HTR-8/SVneo (cell line): ENCODE results near the gene CANT1.
A peak's percentile ranks its signal among the peaks of the same experiment; 100 is the strongest.

Experiments used
- DNase-seq: peaks from one replicate; pipeline ENCODE4 v3.0.0; 2011; ENCODE audit warnings: low spot score, mixed read lengths; ENCODE audit not compliant: insufficient read length
- FAIRE-seq: peaks from 2 replicates; lab custom pipeline; 2011; peaks lifted over from hg19 to GRCh38; lab: Jason Lieb, UNC

Gene CANT1

GRCh38 chr17:79012563-79013134, 3.1 kb upstream of the CANT1 start:
- FAIRE-seq (no peak), DNase-seq (no peak)

- DNase-seq, result no peak
- FAIRE-seq, result no peak
Observed at GRCh38 chr17:79011451-79012147, 2.0 kb upstream of the CANT1 start.

- no peak for FAIRE-seq
- no peak for DNase-seq
Observed at GRCh38 chr17:79010304-79010646, 711 bp upstream of the CANT1 start.

DNA sequence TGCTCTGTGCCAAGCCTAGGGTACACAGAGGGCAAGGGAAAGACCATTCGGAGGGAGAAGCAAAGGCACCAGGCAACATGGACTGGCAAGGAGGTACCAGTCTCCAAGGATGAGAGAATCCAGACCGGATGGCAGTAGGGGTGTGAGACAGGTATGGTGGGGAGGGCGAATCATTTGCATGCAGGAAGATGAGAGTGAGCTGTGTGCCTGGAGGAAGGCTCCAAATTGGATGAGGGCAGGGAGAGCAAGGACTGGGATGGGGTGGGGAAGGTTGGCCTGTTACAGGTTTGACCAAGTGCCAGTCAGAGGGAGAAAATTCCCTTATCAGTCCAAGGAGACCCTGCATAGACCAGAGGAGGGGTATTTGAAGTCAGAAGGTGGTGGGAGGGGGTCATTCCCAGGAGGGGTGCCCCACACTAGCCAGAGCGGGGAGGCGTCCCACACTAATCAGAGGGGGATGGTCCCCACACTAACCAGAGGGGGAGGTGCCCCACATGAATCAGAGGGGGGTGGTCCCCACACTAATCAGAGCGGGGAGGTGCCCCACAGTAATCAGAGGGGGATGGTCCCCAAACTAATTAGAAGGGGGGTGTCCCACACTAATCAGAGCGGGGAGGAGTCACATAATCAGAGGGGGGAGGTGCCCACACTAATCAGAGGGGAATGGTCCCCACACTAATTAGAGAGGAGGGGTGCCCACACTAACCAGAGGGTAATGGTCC, 737 bp downstream of the CANT1 start:
- DNase-seq, result no peak
- peak; percentile 16 for FAIRE-seq

DNA sequence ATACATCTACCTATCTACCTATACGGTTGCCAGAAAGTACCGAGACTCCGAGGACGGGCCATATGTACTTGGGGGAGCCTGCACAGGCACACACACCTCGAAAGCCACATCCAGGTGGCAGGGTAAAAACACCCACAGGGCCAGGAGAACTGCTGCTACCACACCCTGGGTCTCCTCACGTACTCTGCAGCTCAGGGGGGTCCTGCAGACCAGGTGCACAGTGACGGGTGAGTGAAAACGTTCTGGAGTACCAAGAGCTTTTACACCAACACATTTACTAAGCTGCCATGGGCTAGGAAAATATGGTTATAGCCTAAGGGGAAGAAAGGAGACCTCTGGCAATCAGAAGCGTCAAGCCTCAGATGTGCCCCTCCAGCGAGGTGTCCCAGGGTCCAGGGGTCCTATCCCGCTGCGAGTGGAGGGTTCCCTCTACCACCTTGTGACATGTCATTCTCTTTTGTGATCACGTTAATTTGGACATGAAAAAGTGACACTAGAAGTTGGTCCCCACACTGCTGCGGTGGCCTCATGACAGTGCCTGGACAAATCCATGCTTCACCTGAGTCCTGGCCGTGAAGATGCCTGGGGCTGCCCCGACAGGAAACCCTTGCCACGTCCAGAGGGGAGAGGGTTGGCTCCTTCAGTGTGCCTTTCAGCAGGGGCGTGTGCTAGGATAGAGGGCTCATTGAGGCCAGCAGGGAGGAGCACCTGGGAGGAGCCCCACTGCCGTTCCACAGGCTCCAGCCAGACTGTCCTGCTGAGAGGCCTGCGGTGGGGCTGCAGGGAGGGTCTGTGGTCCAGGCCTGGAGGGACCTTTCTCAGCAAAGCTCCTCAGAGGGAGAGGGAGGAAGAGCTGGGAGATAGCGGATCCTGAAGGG, 1.8 kb downstream of the CANT1 start:
- DNase-seq (no peak), FAIRE-seq (no peak)

GRCh38 chr17:79006794-79007503, 2.6 kb downstream of the CANT1 start:
- DNase-seq, result no peak
- FAIRE-seq, result no peak

GRCh38 chr17:79006046-79006445, 3.5 kb downstream of the CANT1 start:
- DNase-seq, result no peak
- FAIRE-seq, result no peak

- no peak for DNase-seq
Observed at GRCh38 chr17:79005063-79005861, 4.3 kb downstream of the CANT1 start.

DNA sequence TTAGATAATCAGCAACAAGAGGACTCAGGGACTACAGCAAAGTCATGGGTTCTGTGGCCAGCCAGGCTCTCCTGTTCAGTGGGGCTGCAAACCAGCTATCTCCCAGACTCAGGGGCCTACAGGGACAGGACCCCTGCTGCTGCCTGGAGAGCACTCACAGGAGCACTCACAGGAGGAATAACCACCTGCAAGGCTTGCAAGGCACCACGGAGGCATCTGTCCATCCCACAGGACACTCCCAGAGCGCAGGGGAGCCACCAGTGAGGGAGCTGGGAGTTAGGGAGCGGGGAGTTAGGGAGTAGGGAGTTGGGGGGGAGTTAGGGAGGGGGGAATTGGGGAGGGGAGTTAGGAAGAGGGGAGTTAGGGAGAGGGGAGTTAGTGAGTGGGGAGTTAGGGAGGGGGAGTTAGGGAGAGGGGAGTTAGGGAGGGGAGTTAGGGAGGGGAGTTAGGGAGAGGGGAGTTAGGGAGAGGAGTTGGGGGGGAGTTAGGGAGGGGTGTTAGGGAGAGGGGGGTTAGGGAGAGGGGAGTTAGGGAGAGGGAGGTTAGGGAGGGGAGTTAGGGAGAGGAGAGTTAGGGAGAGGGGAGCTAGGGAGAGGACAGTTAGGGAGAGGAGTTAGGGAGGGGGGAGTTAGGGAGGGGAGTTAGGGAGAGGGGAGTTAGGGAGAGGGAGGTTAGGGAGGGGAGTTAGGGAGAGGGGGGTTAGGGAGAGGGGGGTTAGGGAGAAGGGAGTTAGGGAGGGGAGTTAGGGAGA, 5.7 kb downstream of the CANT1 start:
- DNase-seq (no peak), FAIRE-seq (no peak)

More at GRCh38 chr17:79005063-79005861, 4.3 kb downstream of the CANT1 start:
- no peak for FAIRE-seq

- DNase-seq (no peak), FAIRE-seq (no peak)
Observed at GRCh38 chr17:79002796-79003593, 6.6 kb downstream of the CANT1 start.

DNA sequence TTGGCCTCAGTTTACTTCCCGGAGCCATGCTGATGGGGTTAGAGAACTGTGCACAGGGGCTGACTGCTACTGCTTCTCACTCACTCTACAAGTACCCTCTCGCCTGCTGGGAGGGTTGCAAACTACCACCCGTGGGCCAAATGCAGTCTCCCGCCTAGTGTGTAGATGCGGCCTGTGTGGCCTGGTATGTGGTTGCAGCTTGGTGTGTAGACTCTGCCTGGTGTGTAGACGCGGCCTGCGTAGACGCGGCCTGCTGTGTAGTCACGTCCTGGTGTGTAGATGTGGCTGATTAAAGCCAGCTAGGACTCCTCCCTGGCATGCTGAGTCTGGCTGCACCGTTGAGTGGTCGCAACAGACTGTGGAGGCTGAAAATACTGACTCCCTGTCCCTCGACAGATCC, 7.3 kb downstream of the CANT1 start:
- DNase-seq (no peak), FAIRE-seq (no peak)

DNA sequence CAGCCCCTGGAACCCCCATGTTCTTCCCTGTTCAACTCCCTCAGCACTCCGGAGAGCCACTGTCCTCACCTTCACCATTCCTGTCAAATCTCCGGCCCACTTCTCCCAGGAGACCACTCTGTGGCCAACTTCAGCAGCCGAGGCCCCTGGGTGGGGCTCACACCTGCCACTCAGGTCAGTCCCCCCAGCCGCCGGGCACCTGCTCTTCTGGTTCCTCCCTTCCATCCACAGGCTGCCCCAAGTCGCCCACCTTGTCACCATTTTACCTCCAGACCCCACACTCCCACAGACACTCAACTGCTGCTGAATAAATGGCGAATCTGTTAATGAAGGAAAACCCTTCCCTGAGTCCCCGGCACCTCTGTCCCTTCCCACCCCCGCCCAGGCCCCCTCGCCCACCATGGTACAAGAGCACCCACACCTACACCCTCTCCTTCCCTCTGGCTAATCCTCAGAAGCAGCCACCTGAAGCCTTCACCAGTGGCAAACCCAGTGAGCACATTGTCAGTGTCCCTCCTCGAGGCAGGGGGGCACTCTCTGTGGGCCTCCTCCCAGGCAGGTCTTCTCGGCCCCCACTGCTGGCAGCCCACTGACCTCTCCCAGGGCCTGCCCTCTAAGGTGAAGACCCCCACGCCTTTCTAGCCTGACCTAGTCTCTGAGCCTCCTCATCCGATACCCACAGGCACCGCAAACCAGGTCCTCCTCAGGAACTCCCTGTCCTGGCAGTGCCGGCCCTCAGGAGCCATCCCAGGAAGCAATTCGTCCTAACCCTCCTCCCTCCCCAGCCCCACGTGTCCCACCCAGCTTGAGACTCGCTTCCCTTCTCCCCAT, 8.2 kb downstream of the CANT1 start:
- DNase-seq, result no peak

GRCh38 chr17:79000396-79001189, 9.0 kb downstream of the CANT1 start:
- DNase-seq (no peak), FAIRE-seq (no peak)

More for the DNA sequence above, 8.2 kb downstream of the CANT1 start:
- no peak for FAIRE-seq

- DNase-seq, result no peak
- FAIRE-seq, result no peak
Observed at GRCh38 chr17:78999947-79000395, 9.6 kb downstream of the CANT1 start.

DNA sequence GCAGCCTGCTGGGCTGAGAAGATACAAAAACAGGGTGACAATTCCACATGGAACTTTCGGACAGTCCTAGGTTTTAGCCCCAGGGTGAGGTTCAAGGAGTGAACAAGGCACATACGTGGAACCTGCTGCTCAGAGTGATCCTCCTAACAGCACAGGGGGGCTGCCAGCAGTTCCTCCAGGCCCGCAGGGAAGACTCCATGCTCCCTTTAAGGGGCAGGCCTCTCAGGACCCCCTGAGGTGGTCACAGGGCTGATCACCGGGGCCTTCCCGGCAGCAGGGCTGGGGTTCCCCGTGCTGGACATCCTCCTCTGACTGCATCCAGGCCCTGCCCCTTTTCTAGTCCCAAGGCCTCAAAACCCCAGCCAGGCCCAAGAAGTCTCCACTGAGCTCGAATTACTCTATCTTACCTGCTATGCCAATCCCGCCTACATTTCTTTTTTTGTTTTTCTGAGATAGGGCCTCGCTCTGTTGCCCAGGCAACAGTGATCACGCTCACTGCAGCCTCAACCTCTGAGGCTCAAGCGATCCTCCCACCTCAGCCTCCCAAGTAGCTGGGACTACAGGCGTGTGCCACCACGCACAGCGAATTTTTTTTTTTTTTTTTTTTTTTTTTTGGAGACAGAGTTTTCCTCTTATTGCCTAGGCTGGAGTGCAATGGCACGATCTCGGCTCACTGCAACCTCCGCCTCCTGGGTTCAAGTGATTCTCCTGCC, 10.4 kb downstream of the CANT1 start:
- FAIRE-seq, result no peak
- DNase-seq, result no peak
